Upper lobe of right lung (tissue), 1 donor: Measurements from ENCODE around the gene PLEKHA6. TPM values are rescaled to one million over a fixed set of nuclear protein-coding genes. Genes with fewer than 3 reads are reported as not detected.
A peak's percentile ranks its signal among the peaks of the same experiment; 100 is the strongest.
"Not testable (repeated sequence)": the region's sequence is repeated elsewhere in the genome, so short reads cannot be mapped to it uniquely, and the experiment has no call there.

Experiments
- ATAC-seq: fragments of 200-7000 bp; cut with Tn5 transposase; one replicate; pipeline ENCODE4 v1.9.1; 2020; ENCODE audit warnings: mild to moderate bottlenecking, moderate library complexity
- DNase-seq: peaks from one replicate; pipeline ENCODE4 v3.0.0-alpha.2; 2020
- H3K27ac ChIP-seq: fragments of 200-600 bp; one replicate; pipeline ENCODE4 v1.8.0; 2022
- H3K27me3 ChIP-seq: fragments of 200-600 bp; one replicate; pipeline ENCODE4 v1.8.0; 2022; ENCODE audit warnings: mild to moderate bottlenecking
- H3K36me3 ChIP-seq: fragments of 200-600 bp; one replicate; pipeline ENCODE4 v1.8.0; 2022
- H3K4me1 ChIP-seq: fragments of 200-600 bp; one replicate; pipeline ENCODE4 v1.8.0; 2022
- H3K4me3 ChIP-seq: fragments of 200-600 bp; one replicate; pipeline ENCODE4 v1.8.0; 2022; ENCODE audit warnings: mild to moderate bottlenecking
- H3K9me3 ChIP-seq: fragments of 200-600 bp; one replicate; pipeline ENCODE4 v1.8.0; 2022
- CTCF ChIP-seq: fragments of 200-600 bp; IDR thresholded peaks from one replicate; pipeline ENCODE4 v1.8.0; 2022; ENCODE audit warnings: antibody characterized with exemption
- intact Hi-C: fragments of 100-400 bp; cut with DNase I; formaldehyde crosslinking; loops from one replicate; pipeline ENCODE4 v1.11.0; 2022
- total RNA-seq: library from RNA; stranded (reverse); fragmentation: NEBNext Ultra II Directional; extraction: Animal tissue kit (Norgen Biotek cat#: 25700); gene quantifications from one replicate; pipeline ENCODE4 v1.2.1, GENCODE V29; 2021
- donor health status: DM: no; HTN: yes; CAD: no; lungs with severe emphysema.

The PLEKHA6 gene
- total RNA-seq, 1 donor from 2014 or later: 7.1 TPM

GRCh38 chr1:204316164-204316563 lies 43.6 kb downstream of the PLEKHA6 start:
- TF ChIP-seq CTCF: no peak
- no peak for ATAC-seq
- no peak overlapping the region for H3K27ac ChIP-seq
- peaks cover 8% of the 10 kb centered on the region for H3K4me1 ChIP-seq
- DNase-seq: no peak
- no peak overlapping the region for H3K4me3 ChIP-seq
- H3K27me3 ChIP-seq: no peaks in the 10 kb centered on the region
- no peaks in the 10 kb centered on the region for H3K9me3 ChIP-seq
- H3K36me3 ChIP-seq: no peaks in the 10 kb centered on the region
- intact Hi-C loops: no loop called here

- no peak for ATAC-seq
- no peak for DNase-seq
- H3K4me3 ChIP-seq: no peak overlapping the region
- peaks cover 8% of the 10 kb centered on the region for H3K4me1 ChIP-seq
- no peaks in the 10 kb centered on the region for H3K9me3 ChIP-seq
- no peak overlapping the region for H3K27ac ChIP-seq
- intact Hi-C loops: no loop called here
- no peaks in the 10 kb centered on the region for H3K27me3 ChIP-seq
- H3K36me3 ChIP-seq: no peaks in the 10 kb centered on the region
- no peak for TF ChIP-seq CTCF
These were observed 44.7 kb downstream of the PLEKHA6 start for GRCh38 chr1:204314893-204315658.

- ATAC-seq: peak; percentile 58
- intact Hi-C loops: no loop called here
- no peak overlapping the region for H3K4me3 ChIP-seq
These were observed 45.4 kb downstream of the PLEKHA6 start for GRCh38 chr1:204314171-204314892.

GRCh38 chr1:204313675-204314074 lies 46.1 kb downstream of the PLEKHA6 start:
- TF ChIP-seq CTCF: no peak
- H3K27me3 ChIP-seq: no peaks in the 10 kb centered on the region
- H3K36me3 ChIP-seq: no peaks in the 10 kb centered on the region
- H3K27ac ChIP-seq: no peak overlapping the region
- H3K9me3 ChIP-seq: no peaks in the 10 kb centered on the region
- no peak for ATAC-seq
- H3K4me3 ChIP-seq: no peak overlapping the region
- no peak for DNase-seq
- peaks cover 4% of the 10 kb centered on the region for H3K4me1 ChIP-seq
- intact Hi-C loops: no loop called here

More at GRCh38 chr1:204314171-204314892, 45.4 kb downstream of the PLEKHA6 start:
- Histone ChIP-seq H3K36me3 (no peaks in the 10 kb centered on the region), H3K4me1 (peaks cover 5% of the 10 kb centered on the region), H3K9me3 (no peaks in the 10 kb centered on the region), H3K27me3 (no peaks in the 10 kb centered on the region), H3K27ac (no peak overlapping the region)
- no peak for TF ChIP-seq CTCF
- no peak for DNase-seq

- H3K4me1 ChIP-seq: peaks cover 11% of the 10 kb centered on the region
- ATAC-seq, H3K27ac ChIP-seq, H3K4me3 ChIP-seq, intact Hi-C loops, H3K9me3 ChIP-seq, DNase-seq, H3K27me3 ChIP-seq, H3K36me3 ChIP-seq: not testable (repeated sequence)
These were observed 48.8 kb downstream of the PLEKHA6 start for GRCh38 chr1:204310970-204311369.

GRCh38 chr1:204308023-204308628 lies 51.6 kb downstream of the PLEKHA6 start:
- H3K4me3 ChIP-seq: no peak overlapping the region
- H3K36me3 ChIP-seq: no peaks in the 10 kb centered on the region
- intact Hi-C loops: no loop called here
- DNase-seq: no peak
- peaks cover 8% of the 10 kb centered on the region for H3K4me1 ChIP-seq
- H3K9me3 ChIP-seq: no peaks in the 10 kb centered on the region
- peak overlapping the region; percentile 36 for H3K27ac ChIP-seq
- ATAC-seq: no peak
- TF ChIP-seq CTCF: no peak
- H3K27me3 ChIP-seq: no peaks in the 10 kb centered on the region
